ENCODE measurements around the gene LCP1.

LCP1 gene

GRCh38 chr13:46158222-46158621 is 23.8 kb downstream of the LCP1 start:
- no peak for DNase-seq (ENCODE audit: low read depth)

GRCh38 chr13:46154136-46154801 is 27.7 kb downstream of the LCP1 start:
- no peak for DNase-seq (ENCODE audit: low read depth)

GRCh38 chr13:46152627-46153328 is 29.2 kb downstream of the LCP1 start:
- no peak for DNase-seq (ENCODE audit: low read depth)

- DNase-seq (ENCODE audit: low read depth) = no peak
These were observed 31.8 kb downstream of the LCP1 start for GRCh38 chr13:46150134-46150693.

GRCh38 chr13:46149272-46150133 is 32.5 kb downstream of the LCP1 start:
- DNase-seq (ENCODE audit: low read depth) = no peak

GRCh38 chr13:46146898-46147297 is 35.1 kb downstream of the LCP1 start:
- no peak for DNase-seq (ENCODE audit: low read depth)

GRCh38 chr13:46145950-46146349 is 36.0 kb downstream of the LCP1 start:
- no peak for DNase-seq (ENCODE audit: low read depth)

- DNase-seq (ENCODE audit: low read depth) = no peak
These were observed 36.8 kb downstream of the LCP1 start for GRCh38 chr13:46145135-46145534.

- DNase-seq (ENCODE audit: low read depth) = no peak
These were observed 38.7 kb downstream of the LCP1 start for GRCh38 chr13:46143184-46143701.

- no peak for DNase-seq (ENCODE audit: low read depth)
These were observed 39.2 kb downstream of the LCP1 start for GRCh38 chr13:46142776-46143175.

- DNase-seq (ENCODE audit: low read depth) = no peak
These were observed 41.9 kb downstream of the LCP1 start for GRCh38 chr13:46140044-46140443.

- DNase-seq (ENCODE audit: low read depth) = no peak
These were observed 44.2 kb downstream of the LCP1 start for GRCh38 chr13:46137627-46138317.

GRCh38 chr13:46136688-46137087 is 45.3 kb downstream of the LCP1 start:
- DNase-seq (ENCODE audit: low read depth) = no peak

- DNase-seq (ENCODE audit: low read depth) = no peak
These were observed 46.9 kb downstream of the LCP1 start for GRCh38 chr13:46134961-46135522.

GRCh38 chr13:46134494-46134893 is 47.5 kb downstream of the LCP1 start:
- no peak for DNase-seq (ENCODE audit: low read depth)

GRCh38 chr13:46132109-46132508 is 49.9 kb downstream of the LCP1 start:
- DNase-seq (ENCODE audit: low read depth) = no peak

GRCh38 chr13:46131705-46132104 is 50.3 kb downstream of the LCP1 start:
- no peak for DNase-seq (ENCODE audit: low read depth)

GRCh38 chr13:46129955-46130618 is 51.9 kb downstream of the LCP1 start:
- no peak for DNase-seq (ENCODE audit: low read depth)

- DNase-seq (ENCODE audit: low read depth) = no peak
These were observed 52.9 kb downstream of the LCP1 start for GRCh38 chr13:46129124-46129523.

- DNase-seq (ENCODE audit: low read depth) = no peak
These were observed 54.5 kb downstream of the LCP1 start for GRCh38 chr13:46127358-46128023.
